Stimulated activated CD8-positive, alpha-beta memory T cell treated with anti-CD3 and anti-CD28 coated beads, Interleukin-15, amount 100 ng/mL, for 4 hours (primary cell): ENCODE results near the gene SOX9.

Source experiments
- DNase-seq, 2 donors: peaks; one replicate each; pipeline ENCODE4 v3.0.0-alpha.2; 2020; ENCODE audit warnings: low read depth in 2 of 2

SOX9 gene

DNA sequence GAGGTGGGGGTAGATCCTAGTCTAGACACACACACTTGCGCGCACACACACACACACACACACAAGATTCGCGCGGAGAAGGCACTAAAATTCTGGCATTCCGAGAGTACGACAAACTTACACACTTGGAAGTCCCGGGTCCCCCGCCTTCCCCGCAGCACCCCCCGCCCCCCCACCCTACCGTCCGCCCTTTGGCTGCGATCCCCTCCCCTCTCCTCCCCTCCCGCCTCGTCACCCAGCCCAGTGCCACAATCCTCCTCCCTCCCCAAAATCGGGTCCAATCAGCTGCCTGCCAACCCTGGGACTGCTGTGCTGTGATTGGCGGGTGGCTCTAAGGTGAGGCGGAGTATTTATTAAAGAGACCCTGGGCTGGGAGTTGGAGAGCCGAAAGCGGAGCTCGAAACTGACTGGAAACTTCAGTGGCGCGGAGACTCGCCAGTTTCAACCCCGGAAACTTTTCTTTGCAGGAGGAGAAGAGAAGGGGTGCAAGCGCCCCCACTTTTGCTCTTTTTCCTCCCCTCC is at the start of gene SOX9:
Gene SOX9 (plus strand): TSS at position 379 of the 522 bp plus-strand sequence. CDS start 372 bp downstream, outside the sequence.
- DNase-seq: no peak

- DNase-seq: no peak
These were observed 49.5 kb upstream of the SOX9 start for GRCh38 chr17:72071330-72071729.

DNA sequence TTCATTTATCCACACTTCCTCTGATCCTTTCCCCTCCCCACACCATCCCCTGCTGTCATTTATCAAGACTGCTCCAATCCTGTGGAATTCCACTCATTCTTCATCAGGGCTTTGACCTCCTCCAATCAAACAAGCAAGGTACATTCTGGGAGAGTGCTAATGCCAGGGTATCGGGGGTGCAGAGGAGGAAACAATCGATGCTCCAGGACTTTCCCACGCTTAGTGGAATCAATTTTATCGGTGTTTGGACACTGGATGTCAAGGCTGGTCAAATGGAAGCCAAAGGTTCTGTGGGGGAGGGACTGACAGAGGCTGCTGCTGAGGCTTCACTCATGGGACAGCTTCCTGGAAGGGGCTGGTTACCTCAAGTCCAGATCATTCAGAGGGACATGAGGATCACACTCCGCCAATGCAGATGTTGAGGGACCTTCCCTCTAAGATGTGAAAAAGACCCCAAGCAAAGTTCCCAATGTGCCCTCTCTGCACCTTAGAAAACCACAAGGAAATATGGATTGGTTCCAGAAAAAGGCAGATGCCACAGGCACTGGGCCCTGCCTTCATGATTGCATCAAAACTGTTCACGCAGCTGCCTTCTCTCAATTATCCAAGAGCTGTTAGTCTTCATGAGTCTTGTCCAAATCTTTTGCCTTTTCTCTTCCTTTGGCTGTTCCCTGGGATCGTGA is 44.7 kb upstream of the SOX9 start:
- no peak for DNase-seq

GRCh38 chr17:72076678-72077030 is 44.2 kb upstream of the SOX9 start:
- no peak for DNase-seq

DNA sequence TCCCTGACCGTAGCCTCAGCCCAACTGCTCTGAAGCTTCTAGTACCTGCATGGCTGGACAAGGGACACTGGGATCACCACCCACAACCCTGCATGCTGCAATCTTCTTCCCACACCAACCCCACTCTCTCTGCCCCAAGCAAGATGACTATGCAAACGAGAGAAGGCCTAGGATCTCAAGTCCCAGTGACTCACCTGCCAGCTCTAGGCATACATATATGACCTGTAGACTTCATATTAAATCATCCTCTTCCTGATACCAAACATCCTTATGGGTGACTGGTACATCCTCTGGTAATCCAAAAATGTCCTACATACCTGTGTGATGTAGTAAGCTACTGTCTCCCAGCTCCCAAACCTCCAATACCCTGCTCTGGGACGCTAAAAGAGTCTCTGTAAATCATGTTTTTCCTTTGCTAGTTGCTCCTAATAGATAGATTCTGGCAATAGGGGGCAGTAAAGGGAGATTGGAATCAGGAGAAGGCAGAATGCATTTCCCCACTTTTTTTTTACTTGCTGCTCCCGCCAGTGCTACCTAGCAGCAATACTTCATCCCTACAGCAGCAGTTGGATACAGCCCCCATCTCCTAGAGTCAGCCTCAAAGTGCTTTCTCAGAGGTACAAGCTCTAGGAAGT is 43.4 kb upstream of the SOX9 start:
- DNase-seq: no peak

DNA sequence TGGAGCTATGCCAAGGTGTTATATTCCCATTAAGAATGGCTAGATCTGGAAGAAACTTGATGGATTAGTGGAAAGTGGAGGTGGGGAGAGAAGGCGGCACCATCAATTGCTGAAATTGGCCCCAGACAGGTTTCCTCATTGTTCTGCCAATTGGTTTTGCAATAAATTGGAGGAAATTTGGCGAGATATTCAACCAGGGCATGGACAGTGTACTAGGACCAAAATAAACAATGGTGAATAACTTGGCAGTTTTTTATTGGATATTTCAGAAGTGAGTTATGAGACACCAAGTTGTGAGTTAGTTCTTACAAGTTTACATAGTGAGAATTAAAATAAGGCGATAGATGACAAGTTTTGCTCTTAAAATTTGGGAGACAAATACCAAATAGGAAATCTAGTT is 41.1 kb upstream of the SOX9 start:
- DNase-seq: no peak

- DNase-seq: no peak
These were observed 32.9 kb upstream of the SOX9 start for GRCh38 chr17:72087876-72088275.

DNA sequence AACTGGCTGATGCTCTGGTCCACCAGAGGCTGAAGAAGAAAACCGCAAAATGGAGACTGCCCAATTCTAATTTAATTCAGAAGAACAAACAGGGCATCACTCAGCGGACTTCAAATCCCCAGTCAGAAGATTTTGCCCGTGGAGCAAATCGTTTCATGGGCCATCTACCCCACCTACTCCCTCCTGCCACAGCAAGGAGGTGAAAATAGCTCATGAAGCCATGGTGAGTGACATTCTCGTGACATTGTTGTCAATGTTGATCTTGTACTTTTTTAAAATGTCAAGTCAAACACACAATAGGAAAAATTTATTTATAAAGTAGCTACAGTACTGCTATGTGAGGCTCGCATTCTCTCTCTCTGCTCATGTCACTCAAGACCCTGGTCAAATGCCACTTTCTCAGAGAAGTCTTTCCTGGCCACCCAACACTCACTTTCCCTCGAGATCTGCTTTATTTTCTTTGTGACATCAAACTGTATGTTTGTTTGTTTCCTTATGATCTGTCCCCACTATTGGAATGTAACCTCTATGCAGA is 31.3 kb upstream of the SOX9 start:
- DNase-seq: no peak

- DNase-seq: no peak
These were observed 30.7 kb upstream of the SOX9 start for GRCh38 chr17:72090108-72090507.

DNA sequence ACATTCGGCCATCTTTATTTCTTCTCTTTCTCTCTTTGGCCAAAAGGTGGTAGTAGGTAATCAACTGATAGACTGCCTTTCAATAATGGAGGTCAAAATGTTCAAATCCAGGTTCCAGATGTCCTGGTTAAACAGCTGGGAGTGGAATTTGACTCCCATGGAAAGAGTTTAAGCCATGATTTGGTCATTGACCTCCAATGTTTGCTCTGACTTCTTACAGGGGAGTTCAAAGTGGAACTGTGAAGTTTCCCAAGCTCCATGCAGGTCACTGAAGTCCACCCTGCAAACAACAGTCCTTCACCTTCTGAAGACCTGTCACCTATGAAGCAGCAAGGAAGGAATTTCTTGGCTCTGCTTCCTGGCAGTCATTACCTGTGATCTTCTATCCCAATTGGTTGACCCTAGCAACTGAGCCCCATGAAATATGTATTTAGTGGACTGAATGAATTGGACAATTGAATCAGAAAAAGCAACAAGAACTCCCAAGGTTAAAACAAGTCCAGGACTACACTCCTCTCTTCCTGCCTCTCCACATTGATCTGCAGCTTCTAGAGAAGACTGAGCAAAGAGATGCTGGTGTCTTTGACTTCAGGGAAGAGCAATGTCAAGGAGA is 28.0 kb upstream of the SOX9 start:
- no peak for DNase-seq

GRCh38 chr17:72093707-72094106 is 27.1 kb upstream of the SOX9 start:
- no peak for DNase-seq

- DNase-seq: no peak
These were observed 25.5 kb upstream of the SOX9 start for GRCh38 chr17:72095316-72095715.

GRCh38 chr17:72097144-72097543 is 23.7 kb upstream of the SOX9 start:
- DNase-seq: no peak

GRCh38 chr17:72099919-72100318 is 20.9 kb upstream of the SOX9 start:
- no peak for DNase-seq

DNA sequence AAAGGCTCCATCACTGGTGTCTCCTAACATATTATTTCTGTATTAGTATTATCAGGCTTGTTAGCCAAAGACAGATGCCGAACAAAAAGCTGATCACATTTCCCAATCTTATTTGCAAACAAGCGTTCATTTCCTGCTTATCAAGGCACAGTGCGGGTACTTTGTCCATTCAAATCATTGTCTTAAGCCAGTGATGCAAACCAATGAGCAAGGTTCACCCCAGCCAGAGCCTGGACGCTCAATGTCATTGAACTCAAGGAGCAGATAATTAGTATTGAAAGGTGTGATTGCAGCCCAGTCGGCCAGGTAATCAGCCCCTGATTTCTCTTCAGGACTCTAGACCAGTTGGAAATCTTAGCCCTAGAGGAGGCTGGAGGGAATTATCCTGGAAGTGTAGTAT is 20.4 kb upstream of the SOX9 start:
- no peak for DNase-seq

GRCh38 chr17:72101526-72101925 is 19.3 kb upstream of the SOX9 start:
- DNase-seq: no peak

GRCh38 chr17:72102366-72102765 is 18.5 kb upstream of the SOX9 start:
- no peak for DNase-seq

GRCh38 chr17:72104164-72104862 is 16.5 kb upstream of the SOX9 start:
- no peak for DNase-seq

GRCh38 chr17:72104863-72105234 is 16.0 kb upstream of the SOX9 start:
- no peak for DNase-seq

GRCh38 chr17:72107100-72107499 is 13.7 kb upstream of the SOX9 start:
- DNase-seq: no peak

- no peak for DNase-seq
These were observed 10.4 kb upstream of the SOX9 start for GRCh38 chr17:72110231-72110941.

DNA sequence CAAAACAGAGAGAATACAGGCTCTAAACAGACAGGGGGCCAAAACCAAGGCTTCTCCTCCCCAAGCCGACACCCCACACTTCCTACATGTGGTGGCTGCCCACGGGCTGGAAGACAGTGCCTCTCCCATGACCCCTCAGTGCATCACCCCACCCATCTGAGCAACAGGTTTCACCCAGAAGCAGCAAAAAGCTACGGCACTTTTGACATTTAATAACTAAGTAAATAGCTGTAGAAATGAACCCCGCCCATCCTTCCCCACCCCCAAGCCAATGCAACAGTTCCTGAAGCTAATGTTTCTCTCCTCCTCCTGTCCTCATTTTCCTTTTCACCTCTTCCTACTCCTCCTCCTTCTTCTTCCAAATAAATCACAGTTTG is 9.9 kb upstream of the SOX9 start:
- no peak for DNase-seq
